ENCODE measurements around the gene PYGM. TPM values are rescaled to one million over a fixed set of nuclear protein-coding genes. Genes with fewer than 3 reads are reported as not detected.
A peak's percentile ranks its signal among the peaks of the same experiment; 100 is the strongest.

The PYGM gene
- total RNA-seq, 6 donors from 2014 or later = 1.0 to 3.7 (median 1.5) TPM

DNA sequence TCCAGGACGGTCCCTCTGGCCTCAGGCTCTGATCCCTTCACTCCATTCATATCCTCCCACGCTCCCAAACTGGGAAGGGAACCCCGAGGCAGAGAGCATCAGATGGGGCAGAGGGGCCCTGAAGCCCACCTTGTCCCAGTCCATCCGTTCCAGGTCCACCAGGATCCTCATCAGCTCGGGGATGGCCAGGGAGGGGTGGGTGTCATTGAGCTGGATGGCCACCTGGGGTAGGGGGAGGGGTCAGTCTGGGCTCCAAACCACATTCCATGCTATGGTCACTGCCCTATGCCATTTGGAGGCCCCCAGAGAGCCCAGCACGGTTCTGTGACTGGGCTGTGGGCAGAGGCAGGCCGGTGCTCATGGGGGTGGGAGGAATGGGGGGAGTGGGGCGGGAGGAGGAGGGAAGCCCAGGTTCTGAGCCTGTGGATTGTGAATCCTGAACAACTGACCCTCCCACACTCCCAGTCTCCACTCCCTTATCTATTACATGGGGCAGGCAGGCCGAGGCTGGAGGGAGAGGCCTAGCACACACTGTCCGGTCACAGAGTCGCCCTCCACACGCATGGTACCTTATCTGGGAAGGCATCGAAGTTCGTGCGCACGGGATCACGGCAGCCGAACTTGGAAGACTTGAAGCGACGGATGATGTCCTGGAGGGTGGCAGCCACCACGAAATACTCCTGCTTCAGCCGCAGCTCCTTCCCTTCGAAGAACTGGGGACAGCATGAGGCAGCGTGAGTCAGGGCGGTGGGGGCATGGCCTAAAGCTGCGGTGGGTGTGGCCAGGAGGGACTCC, 5.5 kb downstream of the PYGM start:
- H3K27me3 ChIP-seq = no peaks in the 10 kb centered on the region
- no peak overlapping the region for H3K27ac ChIP-seq
- 80 to 88% methylated on average over 23 to 26 of the region's 26 CpGs for WGBS, 2 donors
- TF ChIP-seq, protein P1, sequence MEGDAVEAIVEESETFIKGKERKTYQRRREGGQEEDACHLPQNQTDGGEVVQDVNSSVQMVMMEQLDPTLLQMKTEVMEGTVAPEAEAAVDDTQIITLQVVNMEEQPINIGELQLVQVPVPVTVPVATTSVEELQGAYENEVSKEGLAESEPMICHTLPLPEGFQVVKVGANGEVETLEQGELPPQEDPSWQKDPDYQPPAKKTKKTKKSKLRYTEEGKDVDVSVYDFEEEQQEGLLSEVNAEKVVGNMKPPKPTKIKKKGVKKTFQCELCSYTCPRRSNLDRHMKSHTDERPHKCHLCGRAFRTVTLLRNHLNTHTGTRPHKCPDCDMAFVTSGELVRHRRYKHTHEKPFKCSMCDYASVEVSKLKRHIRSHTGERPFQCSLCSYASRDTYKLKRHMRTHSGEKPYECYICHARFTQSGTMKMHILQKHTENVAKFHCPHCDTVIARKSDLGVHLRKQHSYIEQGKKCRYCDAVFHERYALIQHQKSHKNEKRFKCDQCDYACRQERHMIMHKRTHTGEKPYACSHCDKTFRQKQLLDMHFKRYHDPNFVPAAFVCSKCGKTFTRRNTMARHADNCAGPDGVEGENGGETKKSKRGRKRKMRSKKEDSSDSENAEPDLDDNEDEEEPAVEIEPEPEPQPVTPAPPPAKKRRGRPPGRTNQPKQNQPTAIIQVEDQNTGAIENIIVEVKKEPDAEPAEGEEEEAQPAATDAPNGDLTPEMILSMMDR (IDR thresholded peaks at IDR 0.05) = no peak
- no peak for TF ChIP-seq POLR2AphosphoS5 (IDR thresholded peaks at IDR 0.05)
- no peak for TF ChIP-seq EP300 (IDR thresholded peaks at IDR 0.05)
- TF ChIP-seq POLR2A (IDR thresholded peaks at IDR 0.05) = no peak
- ATAC-seq (ENCODE audit: low FRiP score in 2 of 2) (no peak), DNase-seq (no peak)
- H3K9me3 ChIP-seq = no peaks in the 10 kb centered on the region
- peaks cover 0 to 3% (median 1%) of the 10 kb centered on the region in 4 donors for H3K4me1 ChIP-seq
- H3K4me3 ChIP-seq = no peak overlapping the region
- H3K36me3 ChIP-seq = no peaks in the 10 kb centered on the region

DNA sequence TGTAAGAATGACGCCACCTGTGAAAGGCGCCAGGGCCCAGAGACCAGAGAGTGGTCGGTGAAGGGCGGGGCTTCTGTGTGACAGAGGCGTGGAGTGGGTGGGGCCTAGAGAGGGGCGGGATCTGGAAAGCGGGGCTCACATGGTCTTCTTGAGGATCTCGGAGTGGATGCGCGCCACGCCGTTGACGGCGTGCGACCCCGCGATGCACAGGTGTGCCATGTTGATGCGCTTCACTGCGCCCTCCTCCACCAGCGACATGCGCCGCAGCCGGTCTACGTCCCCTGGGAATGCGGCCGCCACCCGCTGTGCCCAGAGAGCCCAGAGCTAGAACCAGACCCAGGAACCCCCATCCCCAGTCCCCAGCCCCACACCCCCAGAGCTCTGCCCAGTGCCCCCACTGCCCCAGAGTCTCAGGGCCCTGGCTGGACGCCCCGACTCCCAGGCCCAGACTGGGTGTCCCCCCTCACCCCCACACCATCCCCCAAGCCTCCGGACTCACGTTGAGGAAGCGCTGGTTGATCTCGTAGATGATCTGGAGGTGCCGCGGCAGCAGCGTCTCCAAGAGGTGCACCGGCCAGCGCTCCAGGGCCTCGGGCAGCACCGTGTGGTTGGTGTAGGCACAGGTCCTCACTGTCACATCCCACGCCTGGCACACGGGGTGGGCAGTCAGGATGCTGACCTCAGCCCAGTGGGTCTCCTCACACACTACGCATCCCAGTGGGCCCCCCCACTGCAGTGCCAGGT, 6.2 kb downstream of the PYGM start:
- no peaks in the 10 kb centered on the region for H3K27me3 ChIP-seq
- no peaks in the 10 kb centered on the region for H3K4me1 ChIP-seq
- no peak overlapping the region for H3K4me3 ChIP-seq
- no peaks in the 10 kb centered on the region for H3K36me3 ChIP-seq
- H3K9me3 ChIP-seq = no peaks in the 10 kb centered on the region
- ATAC-seq (ENCODE audit: low FRiP score in 2 of 2) (no peak), DNase-seq (peak in 1 of 2 donors; percentile 84)
- no peak for TF ChIP-seq POLR2A (IDR thresholded peaks at IDR 0.05)
- TF ChIP-seq, protein P1 (IDR thresholded peaks at IDR 0.05) = no peak
- TF ChIP-seq EP300 (IDR thresholded peaks at IDR 0.05) = no peak
- TF ChIP-seq POLR2AphosphoS5 (IDR thresholded peaks at IDR 0.05) = no peak
- WGBS, 2 donors = 94 to 96% methylated on average over 30 to 40 of the region's 43 CpGs
- H3K27ac ChIP-seq = no peak overlapping the region

DNA sequence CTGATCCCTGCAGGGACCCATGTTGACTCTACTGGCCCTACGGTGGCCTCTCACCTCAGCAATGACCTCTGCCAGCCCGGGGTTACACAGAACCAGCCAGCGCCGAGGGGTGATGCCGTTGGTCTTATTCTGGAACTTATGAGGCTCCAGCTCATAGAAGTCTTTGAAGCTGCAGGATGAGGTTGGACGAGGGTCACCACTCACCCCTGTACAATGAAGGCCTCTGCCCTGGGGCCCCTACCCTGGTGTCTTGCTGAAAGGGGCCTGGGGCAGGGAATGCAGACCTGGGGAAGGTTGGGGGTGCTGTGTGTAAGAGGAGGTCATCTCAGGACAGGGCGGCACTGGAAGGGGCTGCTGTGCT, 6.8 kb downstream of the PYGM start:
- TF ChIP-seq POLR2A (IDR thresholded peaks at IDR 0.05) (no peak), EP300 (IDR thresholded peaks at IDR 0.05) (no peak), POLR2AphosphoS5 (IDR thresholded peaks at IDR 0.05) (no peak)
- TF ChIP-seq, protein P1 (IDR thresholded peaks at IDR 0.05) = no peak
- H3K27me3 ChIP-seq = no peaks in the 10 kb centered on the region
- H3K4me1 ChIP-seq = no peaks in the 10 kb centered on the region
- H3K36me3 ChIP-seq = no peaks in the 10 kb centered on the region
- no peak overlapping the region for H3K27ac ChIP-seq
- ATAC-seq (ENCODE audit: low FRiP score in 2 of 2) (no peak), DNase-seq (no peak)
- H3K9me3 ChIP-seq = no peaks in the 10 kb centered on the region
- WGBS, 2 donors = 89 to 100% methylated on average over 2 to 7 of the region's 7 CpGs
- H3K4me3 ChIP-seq = no peak overlapping the region

DNA sequence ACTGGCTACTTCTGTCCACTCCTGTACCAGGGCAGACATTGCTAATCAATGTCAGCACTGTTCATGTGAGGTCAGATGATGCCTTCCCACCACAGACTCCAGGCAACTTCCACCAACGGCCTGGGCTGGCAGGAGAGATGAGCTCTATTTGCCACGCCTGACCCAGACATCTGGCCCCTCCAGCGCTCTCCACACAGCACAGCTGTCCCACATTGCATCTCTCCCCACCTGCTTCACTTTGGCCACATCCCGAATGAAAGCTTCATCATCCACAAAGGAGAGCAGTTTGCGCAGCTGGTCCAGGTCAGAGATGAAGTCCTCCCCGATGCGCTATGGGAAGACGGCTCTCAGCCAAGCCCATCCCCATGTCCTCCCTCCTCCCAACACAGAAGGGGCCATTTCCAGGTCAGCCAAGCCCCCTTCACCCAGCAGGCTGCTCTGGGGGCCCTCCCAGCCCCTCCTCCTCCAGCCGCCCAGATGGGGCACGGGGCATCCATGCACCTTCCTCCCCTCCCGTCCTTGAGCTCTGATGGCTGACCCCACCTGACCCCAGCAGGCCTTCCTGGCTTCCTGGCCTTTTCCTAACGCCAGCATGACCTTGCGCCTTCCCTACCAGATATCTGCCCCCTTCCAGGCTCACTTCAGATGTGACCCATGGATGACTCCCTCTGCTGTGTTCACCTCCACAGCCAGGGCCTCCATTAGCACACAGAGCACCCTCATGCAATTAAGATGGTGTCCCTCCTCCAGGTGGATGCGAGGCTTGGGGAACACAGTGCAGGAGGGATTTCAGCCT, 7.4 kb downstream of the PYGM start:
- no peaks in the 10 kb centered on the region for H3K36me3 ChIP-seq
- no peak for ATAC-seq (ENCODE audit: low FRiP score in 2 of 2)
- H3K4me1 ChIP-seq = no peaks in the 10 kb centered on the region
- no peaks in the 10 kb centered on the region for H3K9me3 ChIP-seq
- no peak for DNase-seq
- WGBS, 2 donors = 87 to 88% methylated on average over 13 to 14 of the region's 14 CpGs
- H3K27me3 ChIP-seq = no peaks in the 10 kb centered on the region
- TF ChIP-seq POLR2AphosphoS5 (IDR thresholded peaks at IDR 0.05) (no peak), POLR2A (IDR thresholded peaks at IDR 0.05) (no peak), EP300 (IDR thresholded peaks at IDR 0.05) (no peak)
- TF ChIP-seq, protein P1 (IDR thresholded peaks at IDR 0.05) = no peak
- no peak overlapping the region for H3K4me3 ChIP-seq
- no peak overlapping the region for H3K27ac ChIP-seq
